IPS-18a (cell line): ENCODE data around the gene ARHGAP10.
"Not testable (repeated sequence)": the region's sequence is repeated elsewhere in the genome, so short reads cannot be mapped to it uniquely, and the experiment has no call there.

ENCODE experiments used
- H3K27ac ChIP-seq: one replicate; pipeline ENCODE4 v1.5.1; 2013; ENCODE audit warnings: low read length
- H3K27me3 ChIP-seq: one replicate; pipeline ENCODE4 v1.6.1; 2013; ENCODE audit warnings: mild to moderate bottlenecking, low read length; ENCODE audit not compliant: control insufficient read depth, insufficient read depth
- H3K36me3 ChIP-seq: one replicate; pipeline ENCODE4 v1.6.1; 2013; ENCODE audit warnings: low read depth, low read length; ENCODE audit not compliant: control insufficient read depth
- H3K4me1 ChIP-seq: one replicate; pipeline ENCODE4 v1.6.1; 2013; ENCODE audit warnings: low read depth, low read length; ENCODE audit not compliant: control insufficient read depth
- H3K4me3 ChIP-seq: one replicate; pipeline ENCODE4 v1.5.1; 2013; ENCODE audit warnings: low read length
- H3K9ac ChIP-seq: one replicate; pipeline ENCODE4 v1.6.1; 2013; ENCODE audit warnings: mild to moderate bottlenecking, low read length, moderate library complexity
- H3K9me3 ChIP-seq: one replicate; pipeline ENCODE4 v1.6.1; 2013; ENCODE audit warnings: low read depth, low read length; ENCODE audit not compliant: control insufficient read depth

ARHGAP10 gene

DNA sequence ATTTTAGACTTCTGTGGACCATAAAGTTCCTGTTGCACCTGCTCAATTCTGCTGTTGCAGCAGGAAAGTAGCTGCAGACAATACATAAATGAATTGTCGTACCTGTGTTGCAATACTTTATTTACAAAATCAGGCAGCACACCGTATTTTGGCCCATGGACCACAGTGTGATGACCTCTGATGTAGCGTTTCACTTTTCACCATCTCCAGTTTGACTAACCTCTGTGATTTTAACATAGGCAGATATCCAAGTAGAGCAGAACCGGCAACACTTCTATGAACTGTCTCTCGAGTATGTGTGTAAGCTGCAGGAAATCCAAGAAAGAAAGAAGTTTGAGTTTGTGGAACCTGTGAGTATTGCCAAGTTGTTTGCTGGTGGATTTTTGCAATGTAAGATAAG, 132.7 kb downstream of the ARHGAP10 start:
- no peak overlapping the region for H3K9ac ChIP-seq
- no peaks in the 10 kb centered on the region for H3K36me3 ChIP-seq
- H3K27me3 ChIP-seq: no peaks in the 10 kb centered on the region
- H3K9me3 ChIP-seq: no peaks in the 10 kb centered on the region
- no peak overlapping the region for H3K4me3 ChIP-seq
- no peak overlapping the region for H3K27ac ChIP-seq
- peaks cover 21% of the 10 kb centered on the region for H3K4me1 ChIP-seq

DNA sequence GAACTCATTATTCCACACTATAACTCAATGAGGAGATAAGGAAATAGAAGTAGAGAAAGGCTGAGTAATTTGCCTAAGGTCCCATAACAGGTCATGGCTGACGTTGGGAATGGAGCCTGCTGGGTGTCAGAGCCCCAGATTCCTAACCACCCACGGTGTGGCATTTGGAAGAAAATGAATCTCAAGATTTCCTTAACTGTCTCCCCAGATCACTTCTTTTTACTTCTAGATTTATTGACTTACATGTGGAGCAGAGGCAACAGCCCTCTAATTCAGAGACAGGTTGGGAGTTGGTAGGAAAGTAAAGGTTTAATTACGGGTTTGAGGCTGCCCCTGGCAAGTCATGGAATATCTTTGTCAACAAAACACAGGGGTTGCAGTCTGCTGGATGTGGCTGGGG, 134.0 kb downstream of the ARHGAP10 start:
- H3K9me3 ChIP-seq: no peaks in the 10 kb centered on the region
- no peaks in the 10 kb centered on the region for H3K27me3 ChIP-seq
- H3K4me3 ChIP-seq: no peak overlapping the region
- H3K4me1 ChIP-seq: peaks cover 21% of the 10 kb centered on the region
- H3K9ac ChIP-seq: no peak overlapping the region
- H3K27ac ChIP-seq: no peak overlapping the region
- no peaks in the 10 kb centered on the region for H3K36me3 ChIP-seq

GRCh38 chr4:147866532-147867271, 134.8 kb downstream of the ARHGAP10 start:
- no peaks in the 10 kb centered on the region for H3K27me3 ChIP-seq
- H3K4me3 ChIP-seq: peak overlapping the region; percentile 4
- H3K36me3 ChIP-seq: no peaks in the 10 kb centered on the region
- no peak overlapping the region for H3K27ac ChIP-seq
- no peaks in the 10 kb centered on the region for H3K9me3 ChIP-seq
- H3K9ac ChIP-seq: no peak overlapping the region
- peaks cover 21% of the 10 kb centered on the region for H3K4me1 ChIP-seq

DNA sequence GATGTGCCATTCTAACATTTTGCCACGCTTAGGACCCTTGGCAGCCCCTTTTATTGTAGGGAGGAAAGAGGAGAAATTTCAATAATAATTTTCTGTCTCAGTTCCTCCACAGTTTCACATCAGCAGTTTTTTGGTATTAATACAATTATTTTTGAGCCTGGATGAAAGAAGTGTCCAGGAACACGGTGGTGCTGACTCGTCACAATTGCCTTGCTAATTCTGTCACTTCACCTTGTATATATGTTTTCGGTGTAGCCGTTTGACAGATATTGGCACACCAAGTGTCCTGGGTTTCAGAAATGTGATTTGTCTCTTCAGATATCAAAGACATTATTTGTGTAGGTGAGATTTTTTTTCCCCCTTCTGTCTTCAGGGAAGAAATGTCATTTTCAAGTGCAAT, 142.2 kb downstream of the ARHGAP10 start:
- no peak overlapping the region for H3K9ac ChIP-seq
- H3K4me3 ChIP-seq: no peak overlapping the region
- H3K27ac ChIP-seq: no peak overlapping the region
- no peaks in the 10 kb centered on the region for H3K27me3 ChIP-seq
- no peaks in the 10 kb centered on the region for H3K9me3 ChIP-seq
- H3K36me3 ChIP-seq: no peaks in the 10 kb centered on the region
- no peaks in the 10 kb centered on the region for H3K4me1 ChIP-seq

- no peak overlapping the region for H3K9ac ChIP-seq
- H3K4me3 ChIP-seq: no peak overlapping the region
- H3K36me3 ChIP-seq: no peaks in the 10 kb centered on the region
- no peaks in the 10 kb centered on the region for H3K9me3 ChIP-seq
- no peaks in the 10 kb centered on the region for H3K4me1 ChIP-seq
- no peak overlapping the region for H3K27ac ChIP-seq
- H3K27me3 ChIP-seq: no peaks in the 10 kb centered on the region
Measured at GRCh38 chr4:147877308-147877771, 145.5 kb downstream of the ARHGAP10 start.

DNA sequence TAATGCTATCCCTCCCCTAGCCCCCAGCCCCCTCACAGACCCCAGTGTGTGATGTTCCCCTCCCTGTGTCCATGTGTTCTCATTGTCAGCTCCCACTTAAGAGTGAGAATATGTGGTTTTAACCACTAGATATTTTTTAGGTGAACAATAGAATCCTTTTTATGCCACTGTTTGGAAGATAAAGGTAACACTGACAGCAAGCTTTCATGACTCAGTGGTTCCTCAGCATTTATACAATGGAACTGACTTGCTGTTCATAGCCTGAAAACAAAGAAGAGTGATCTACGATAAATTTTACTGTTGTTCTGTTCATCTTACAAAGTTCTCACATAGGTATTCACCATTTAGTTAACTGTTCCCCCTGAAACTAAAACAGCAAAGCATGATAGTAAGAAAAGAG, 147.8 kb downstream of the ARHGAP10 start:
- Histone ChIP-seq H3K9ac (no peak overlapping the region), H3K9me3 (no peaks in the 10 kb centered on the region), H3K4me3 (no peak overlapping the region), H3K27me3 (no peaks in the 10 kb centered on the region), H3K36me3 (no peaks in the 10 kb centered on the region), H3K4me1 (no peaks in the 10 kb centered on the region), H3K27ac (no peak overlapping the region)

- Histone ChIP-seq H3K9ac (no peak overlapping the region), H3K27ac (no peak overlapping the region)
Measured at GRCh38 chr4:147880511-147880910, 148.6 kb downstream of the ARHGAP10 start.

DNA sequence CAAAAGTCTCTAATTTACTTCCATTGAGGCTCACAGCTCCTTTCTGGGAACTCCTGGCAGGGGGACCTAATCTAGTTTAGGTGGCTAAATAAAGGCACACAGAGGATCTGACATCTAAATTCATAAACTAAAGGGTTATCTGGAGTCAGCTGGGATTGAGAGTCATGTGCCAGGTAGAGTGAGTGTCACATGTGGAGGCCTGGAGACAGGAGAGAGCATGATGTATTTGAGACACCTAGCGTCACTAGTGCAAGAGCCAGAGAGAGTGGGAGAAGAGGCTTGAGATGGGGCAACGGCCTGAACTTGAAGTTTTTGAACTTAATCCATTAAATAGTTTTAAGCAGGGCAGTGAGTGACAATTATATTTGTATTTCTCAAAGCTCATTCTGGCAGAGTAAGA, 152.6 kb downstream of the ARHGAP10 start:
- Histone ChIP-seq H3K9ac (no peak overlapping the region), H3K36me3 (no peaks in the 10 kb centered on the region), H3K4me3 (no peak overlapping the region), H3K4me1 (no peaks in the 10 kb centered on the region), H3K9me3 (no peaks in the 10 kb centered on the region), H3K27ac (no peak overlapping the region), H3K27me3 (no peaks in the 10 kb centered on the region)

More at GRCh38 chr4:147880511-147880910, 148.6 kb downstream of the ARHGAP10 start:
- Histone ChIP-seq H3K4me1 (no peaks in the 10 kb centered on the region), H3K9me3 (no peaks in the 10 kb centered on the region), H3K36me3 (no peaks in the 10 kb centered on the region), H3K4me3 (no peak overlapping the region), H3K27me3 (no peaks in the 10 kb centered on the region)

- not testable (repeated sequence) for H3K27me3 ChIP-seq, H3K4me3 ChIP-seq, H3K4me1 ChIP-seq, H3K9me3 ChIP-seq, H3K36me3 ChIP-seq, H3K9ac ChIP-seq, H3K27ac ChIP-seq
Measured at GRCh38 chr4:147885216-147885615, 153.3 kb downstream of the ARHGAP10 start.

DNA sequence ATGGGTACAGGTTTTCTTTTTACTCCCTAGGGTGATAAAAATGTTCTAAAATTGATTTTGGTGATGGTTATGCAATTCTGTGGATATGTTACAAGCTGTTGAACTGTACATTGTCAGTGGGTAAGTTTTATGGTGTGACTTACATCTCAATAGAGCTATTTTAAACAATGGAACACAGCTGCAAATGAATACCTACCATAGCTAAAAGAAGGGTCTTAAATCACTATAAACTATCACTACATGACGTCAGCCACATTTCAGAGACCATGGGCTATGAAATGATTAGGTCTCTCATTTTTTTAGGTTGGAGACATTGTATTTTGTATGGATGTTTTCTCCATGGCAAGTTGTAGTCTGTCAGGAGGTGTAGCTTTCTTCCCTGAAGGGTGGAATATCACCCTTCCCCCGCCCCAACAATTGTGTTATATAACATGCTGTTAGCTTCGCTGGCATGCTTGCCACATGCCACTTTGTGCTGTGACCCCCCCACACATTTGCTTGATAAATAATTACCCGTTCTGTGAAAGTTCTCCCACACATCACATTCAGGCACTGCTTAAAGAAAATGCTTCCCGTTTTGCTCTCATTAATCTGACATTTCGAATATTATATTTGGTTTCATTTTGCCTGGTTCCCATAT, 159.7 kb downstream of the ARHGAP10 start:
- Histone ChIP-seq H3K9me3 (peaks cover 9% of the 10 kb centered on the region), H3K36me3 (no peaks in the 10 kb centered on the region), H3K4me3 (no peak overlapping the region), H3K4me1 (no peaks in the 10 kb centered on the region), H3K27me3 (no peaks in the 10 kb centered on the region), H3K27ac (no peak overlapping the region), H3K9ac (no peak overlapping the region)

DNA sequence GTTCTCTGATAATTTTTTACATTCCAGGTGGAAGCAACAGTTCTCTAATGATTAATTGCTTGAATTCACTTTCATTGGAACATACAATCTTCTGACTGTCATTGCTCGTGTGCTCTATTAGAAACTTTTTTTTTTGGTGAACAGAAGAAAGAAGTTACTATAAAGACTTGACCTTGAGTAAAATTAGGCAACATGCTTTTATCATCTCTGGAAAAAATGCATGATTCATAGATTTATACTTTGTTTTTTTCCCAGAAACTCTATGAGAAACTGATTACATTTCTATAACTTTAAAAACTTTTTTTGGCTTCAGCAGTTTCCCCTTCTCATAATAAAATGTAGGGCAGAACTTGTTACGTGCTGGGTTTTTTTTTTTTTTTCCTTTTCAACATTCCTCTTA, 167.6 kb downstream of the ARHGAP10 start:
- Histone ChIP-seq H3K9me3 (peaks cover 5% of the 10 kb centered on the region), H3K9ac (no peak overlapping the region), H3K27me3 (no peaks in the 10 kb centered on the region), H3K27ac (no peak overlapping the region), H3K4me1 (no peaks in the 10 kb centered on the region), H3K36me3 (no peaks in the 10 kb centered on the region), H3K4me3 (no peak overlapping the region)

DNA sequence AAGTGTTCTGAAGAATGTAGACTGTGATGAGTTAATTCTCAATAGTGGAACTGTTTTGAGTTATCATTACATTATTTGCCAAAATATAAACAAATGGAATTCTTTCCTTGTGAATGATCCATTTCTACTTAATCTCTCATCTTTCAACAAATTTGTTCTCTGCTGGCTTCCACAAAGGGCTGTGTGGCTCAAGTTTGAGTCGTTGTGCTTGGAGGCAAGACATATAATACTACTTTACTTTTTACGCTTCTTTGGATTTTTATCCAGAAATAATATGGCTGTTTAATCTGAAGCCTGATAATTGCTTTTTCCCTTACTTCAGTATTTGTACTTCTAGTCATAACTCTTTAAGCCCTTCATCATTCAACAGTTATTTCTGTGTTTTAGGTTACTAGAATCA, 169.5 kb downstream of the ARHGAP10 start:
- Histone ChIP-seq H3K4me3 (no peak overlapping the region), H3K4me1 (no peaks in the 10 kb centered on the region), H3K27me3 (no peaks in the 10 kb centered on the region), H3K9ac (no peak overlapping the region), H3K9me3 (no peaks in the 10 kb centered on the region), H3K36me3 (no peaks in the 10 kb centered on the region), H3K27ac (no peak overlapping the region)
